NCI-H82 treated with DMSO at 0.1 percent for 48 hours (cell line): ENCODE data around the gene FA2H.

Source experiments
- DNase-seq: peaks from one replicate; lab custom pipeline; 2025; ENCODE audit not compliant: unreplicated experiment; lab: John Stamatoyannopoulos, UW

The FA2H gene

GRCh38 chr16:74745109-74745615 lies 29.5 kb downstream of the FA2H start:
- no peak for DNase-seq

- DNase-seq: no peak
Measured at GRCh38 chr16:74744566-74744965, 30.1 kb downstream of the FA2H start.

GRCh38 chr16:74743668-74744299 lies 30.8 kb downstream of the FA2H start:
- no peak for DNase-seq

GRCh38 chr16:74743045-74743667 lies 31.5 kb downstream of the FA2H start:
- DNase-seq: no peak

GRCh38 chr16:74742051-74742481 lies 32.6 kb downstream of the FA2H start:
- DNase-seq: no peak

- DNase-seq: no peak
Measured at GRCh38 chr16:74740795-74741304, 33.8 kb downstream of the FA2H start.

- DNase-seq: no peak
Measured at GRCh38 chr16:74739275-74739674, 35.3 kb downstream of the FA2H start.

GRCh38 chr16:74738816-74739215 lies 35.8 kb downstream of the FA2H start:
- no peak for DNase-seq

- no peak for DNase-seq
Measured at GRCh38 chr16:74738113-74738541, 36.5 kb downstream of the FA2H start.

- DNase-seq: no peak
Measured at GRCh38 chr16:74737521-74737920, 37.1 kb downstream of the FA2H start.

- DNase-seq: peak; percentile 90
Measured at GRCh38 chr16:74736531-74737157, 38.0 kb downstream of the FA2H start.

- DNase-seq: no peak
Measured at GRCh38 chr16:74735554-74735953, 39.1 kb downstream of the FA2H start.

GRCh38 chr16:74735162-74735452 lies 39.5 kb downstream of the FA2H start:
- DNase-seq: no peak

- DNase-seq: no peak
Measured at GRCh38 chr16:74734361-74735161, 40.1 kb downstream of the FA2H start.

GRCh38 chr16:74732707-74733350 lies 41.8 kb downstream of the FA2H start:
- no peak for DNase-seq

GRCh38 chr16:74731853-74732477 lies 42.7 kb downstream of the FA2H start:
- DNase-seq: no peak

GRCh38 chr16:74729783-74730683 lies 44.6 kb downstream of the FA2H start:
- DNase-seq: no peak

GRCh38 chr16:74727903-74728302 lies 46.7 kb downstream of the FA2H start:
- DNase-seq: no peak

- peak; percentile 2 for DNase-seq
Measured at GRCh38 chr16:74726716-74727115, 47.9 kb downstream of the FA2H start.
